ENCODE results near the gene MYT1. TPM values are rescaled to one million over a fixed set of nuclear protein-coding genes. Genes with fewer than 3 reads are reported as not detected.
"Not testable (repeated sequence)": the region's sequence is repeated elsewhere in the genome, so short reads cannot be mapped to it uniquely, and the experiment has no call there.

The MYT1 gene
- not detected for polyA plus RNA-seq (2013, experiment 1 of 2; ENCODE audit: insufficient read length)
- not detected for polyA plus RNA-seq (2013, experiment 2 of 2; ENCODE audit: insufficient read length)

DNA sequence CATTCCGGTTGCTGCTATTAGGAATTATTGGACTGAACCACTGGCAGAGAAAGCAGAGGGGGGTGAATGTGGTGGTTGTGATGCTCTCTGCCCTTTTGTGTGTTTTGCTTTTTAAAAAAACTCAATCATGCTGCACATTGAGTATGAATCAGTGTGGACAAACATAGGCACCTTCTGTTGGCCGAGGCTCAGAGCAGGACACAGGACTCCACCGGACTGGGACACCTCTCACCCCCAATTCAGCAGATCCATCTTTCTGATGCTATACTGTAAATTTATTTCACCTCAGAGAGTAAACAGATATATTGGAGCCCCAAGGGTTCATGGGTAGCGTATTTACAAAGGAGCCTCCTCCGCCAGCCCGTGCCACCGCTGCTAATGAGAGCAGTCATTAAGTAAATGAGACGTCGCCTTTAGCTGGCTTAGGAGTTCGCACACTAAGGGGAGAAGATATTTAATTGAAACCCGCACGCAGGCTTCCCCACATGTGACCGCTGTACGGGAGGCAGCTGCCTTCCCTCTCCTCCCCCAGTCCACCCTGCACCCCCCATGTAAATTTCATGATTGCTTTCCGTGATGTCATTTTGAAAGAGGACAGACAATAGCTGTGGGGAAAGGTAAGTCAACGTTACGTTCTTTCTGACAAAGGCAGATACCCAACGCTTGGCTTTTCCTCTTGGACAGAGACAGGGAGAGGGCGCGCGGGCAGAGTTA is at the start of gene MYT1:
Gene MYT1 (plus strand): TSS at position 330 of the 714 bp plus-strand sequence. CDS start 34,410 bp downstream, outside the sequence.
- DNase-seq, result no peak

GRCh38 chr20:64115171-64115911 is 48.9 kb upstream of the MYT1 start:
- DNase-seq, result no peak

DNA sequence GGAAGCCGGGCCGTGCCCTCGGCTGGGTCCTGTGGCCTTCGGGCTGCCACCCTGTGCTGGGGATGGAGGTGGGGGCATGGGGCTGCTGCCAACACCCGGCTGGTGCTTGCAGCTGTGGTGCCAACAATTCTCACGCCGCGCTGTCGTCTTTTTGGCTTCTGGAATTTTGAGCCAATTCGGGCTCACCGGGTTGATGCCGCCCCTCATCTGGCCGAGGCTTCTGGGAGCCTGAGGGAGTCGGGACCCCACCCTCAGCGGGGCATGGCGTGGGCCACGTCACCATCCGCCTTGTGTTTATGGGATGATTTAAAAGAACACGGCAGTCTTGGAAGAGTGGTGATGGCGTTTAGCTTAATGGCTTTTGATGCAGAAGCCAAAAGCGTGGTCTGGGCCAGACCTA is 48.2 kb upstream of the MYT1 start:
- no peak for DNase-seq

DNA sequence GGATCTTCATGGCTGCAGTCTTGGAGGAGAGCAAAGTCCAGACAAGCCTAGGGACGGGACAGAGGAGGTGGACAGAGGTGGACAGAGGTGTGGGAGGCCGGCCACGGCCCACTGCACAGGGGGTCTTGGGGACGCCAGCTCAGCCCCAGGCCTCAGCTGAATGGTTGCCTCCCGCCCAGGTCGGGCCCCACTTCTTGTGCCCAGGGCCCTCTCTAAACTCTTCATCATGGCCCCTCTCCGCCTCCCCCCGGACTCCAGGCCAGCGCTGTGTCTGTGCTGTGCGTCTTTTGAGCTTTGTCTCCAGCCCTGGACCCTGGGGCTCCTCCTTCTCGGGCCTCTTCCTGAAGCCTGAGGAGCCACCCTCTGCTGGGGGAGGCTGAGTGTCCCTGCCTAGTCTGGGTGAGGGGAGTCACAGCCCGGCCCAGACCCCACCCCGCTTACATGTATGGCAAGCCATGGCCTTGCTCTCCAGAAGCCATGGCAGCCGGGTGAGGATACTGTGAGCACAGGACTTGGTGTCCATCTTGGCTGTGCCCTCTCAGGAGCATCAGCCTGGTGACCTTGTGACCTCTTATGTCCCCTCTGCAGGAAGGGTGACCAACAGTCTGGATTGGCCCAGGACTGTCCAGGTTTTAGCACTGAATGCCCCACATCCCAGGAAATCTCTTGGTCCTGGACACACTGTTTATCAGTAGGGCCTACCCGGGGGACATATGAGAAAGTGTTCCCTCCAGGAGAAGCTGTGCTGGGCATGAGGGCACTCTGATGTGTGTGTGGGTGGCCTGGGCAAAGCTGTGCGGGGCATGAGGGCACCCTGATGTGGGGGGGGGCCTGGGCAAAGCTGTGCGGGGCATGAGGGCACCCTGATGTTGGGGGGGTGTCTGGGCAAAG is 47.5 kb upstream of the MYT1 start:
- no peak for DNase-seq

DNA sequence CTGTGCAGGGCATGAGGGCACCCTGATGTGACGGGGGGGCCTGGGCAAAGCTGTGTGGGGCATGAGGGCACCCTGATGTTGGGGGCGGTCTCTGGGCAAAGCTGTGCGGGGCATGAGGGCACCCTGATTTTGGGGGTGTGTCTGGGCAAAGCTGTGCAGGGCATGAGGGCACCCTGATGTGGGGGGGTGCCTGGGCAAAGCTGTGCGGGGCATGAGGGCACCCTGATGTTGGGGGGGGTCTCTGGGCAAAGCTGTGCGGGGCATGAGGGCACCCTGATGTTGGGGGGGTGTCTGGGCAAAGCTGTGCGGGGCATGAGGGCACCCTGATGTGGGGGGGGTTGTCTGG is 46.8 kb upstream of the MYT1 start:
- not testable (repeated sequence) for DNase-seq

GRCh38 chr20:64119301-64119680 is 45.0 kb upstream of the MYT1 start:
- DNase-seq, result no peak

GRCh38 chr20:64119681-64120341 is 44.4 kb upstream of the MYT1 start:
- DNase-seq, result no peak

- DNase-seq, result no peak
These were observed 42.7 kb upstream of the MYT1 start for GRCh38 chr20:64121586-64121985.

DNA sequence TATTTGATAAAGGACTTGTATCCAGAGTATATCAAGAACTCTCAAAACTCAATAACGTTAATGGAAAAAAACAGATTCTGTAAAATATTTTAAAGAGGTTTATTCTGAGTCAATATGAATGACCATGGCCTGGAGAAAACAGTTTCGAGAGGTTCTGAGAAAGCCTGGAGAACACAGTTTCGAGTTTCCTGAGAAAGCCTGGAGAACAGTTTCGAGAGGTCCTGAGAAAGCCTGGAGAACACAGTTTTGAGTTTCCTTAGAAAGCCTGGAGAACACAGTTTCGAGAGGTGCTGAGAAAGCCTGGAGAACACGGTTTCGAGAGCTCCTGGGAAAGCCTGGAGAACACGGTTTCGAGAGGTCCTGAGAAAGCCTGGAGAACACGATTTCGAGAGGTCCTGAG is 41.3 kb upstream of the MYT1 start:
- not testable (repeated sequence) for DNase-seq

DNA sequence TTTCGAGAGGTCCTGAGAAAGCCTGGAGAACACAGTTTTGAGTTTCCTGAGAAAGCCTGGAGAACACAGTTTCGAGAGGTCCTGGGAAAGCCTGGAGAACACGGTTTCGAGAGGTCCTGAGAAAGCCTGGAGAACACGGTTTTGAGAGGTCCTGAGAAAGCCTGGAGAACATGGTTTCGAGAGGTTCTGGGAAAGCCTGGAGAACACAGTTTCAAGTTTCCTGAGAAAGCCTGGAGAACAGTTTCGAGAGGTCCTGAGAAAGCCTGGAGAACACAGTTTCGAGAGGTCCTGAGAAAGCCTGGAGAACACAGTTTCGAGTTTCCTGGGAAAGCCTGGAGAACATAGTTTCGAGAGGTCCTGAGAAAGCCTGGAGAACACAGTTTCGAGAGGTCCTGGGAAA is 40.7 kb upstream of the MYT1 start:
- DNase-seq, result not testable (repeated sequence)

DNA sequence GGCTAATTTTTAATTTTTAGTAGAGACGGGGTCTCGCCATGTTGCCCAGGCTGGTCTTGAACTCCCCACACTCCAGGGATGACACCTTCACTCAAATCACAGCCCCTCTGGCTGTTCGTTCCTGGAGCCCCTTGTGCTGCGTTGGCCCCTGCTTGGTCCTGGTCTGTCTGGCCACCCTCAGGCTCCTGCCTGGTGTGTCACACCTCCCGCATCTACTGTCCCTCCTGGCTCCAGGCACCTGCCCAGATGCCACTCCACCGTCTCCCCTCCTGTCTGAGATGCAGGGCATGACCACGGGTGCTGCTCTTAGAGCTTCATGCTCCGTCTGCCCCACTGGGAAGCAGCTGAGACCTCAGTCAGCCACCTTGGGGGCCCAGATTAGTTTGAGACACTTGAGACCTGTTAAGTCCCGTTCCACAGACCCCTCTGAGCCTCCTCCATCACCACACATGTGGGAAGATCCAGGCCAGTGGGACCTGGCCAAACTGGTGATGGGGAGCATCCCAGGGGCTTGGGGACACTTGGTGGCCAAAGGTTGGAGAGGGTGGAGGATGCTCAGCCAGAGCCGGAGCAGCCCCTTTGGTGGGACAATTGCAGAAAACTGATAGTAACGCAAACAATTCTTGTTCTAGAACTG is 35.0 kb upstream of the MYT1 start:
- no peak for DNase-seq

GRCh38 chr20:64130271-64130670 is 34.0 kb upstream of the MYT1 start:
- no peak for DNase-seq

- DNase-seq, result no peak
These were observed 33.4 kb upstream of the MYT1 start for GRCh38 chr20:64130876-64131275.

GRCh38 chr20:64131406-64131805 is 32.8 kb upstream of the MYT1 start:
- no peak for DNase-seq

- DNase-seq, result no peak
These were observed 30.3 kb upstream of the MYT1 start for GRCh38 chr20:64133951-64134407.

GRCh38 chr20:64134744-64135143 is 29.5 kb upstream of the MYT1 start:
- not testable (repeated sequence) for DNase-seq

GRCh38 chr20:64136004-64136710 is 28.1 kb upstream of the MYT1 start:
- no peak for DNase-seq

- DNase-seq, result no peak
These were observed 26.6 kb upstream of the MYT1 start for GRCh38 chr20:64137598-64138031.

DNA sequence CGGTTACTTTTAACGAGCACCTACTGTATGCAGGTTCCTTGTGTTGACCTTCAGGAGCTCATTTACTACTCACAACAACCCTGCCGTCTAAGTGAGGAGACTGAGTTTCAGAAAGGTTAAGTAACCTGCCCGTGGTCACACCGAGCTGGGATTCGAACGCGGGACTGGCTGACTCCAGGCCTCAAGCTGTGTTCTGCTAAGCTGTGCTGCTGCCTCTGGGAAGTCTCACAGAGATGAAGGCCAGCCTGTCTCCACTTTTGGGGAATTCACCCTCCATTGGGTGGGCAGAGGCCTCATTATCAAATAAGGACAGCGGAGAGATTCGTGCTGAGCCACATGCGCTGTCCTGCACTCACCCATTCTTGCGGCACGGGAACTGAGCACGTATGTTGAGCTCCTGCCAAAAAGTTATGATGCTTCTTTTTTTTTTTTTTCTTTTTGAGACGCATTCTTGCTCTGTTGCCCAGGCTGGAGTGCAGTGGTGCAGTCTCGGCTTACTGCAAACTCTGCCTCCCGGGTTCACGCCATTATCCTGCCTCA is 25.9 kb upstream of the MYT1 start:
- no peak for DNase-seq

GRCh38 chr20:64139199-64140060 is 24.8 kb upstream of the MYT1 start:
- no peak for DNase-seq

All from fibroblast of skin of abdomen (primary cell).